Erythroblast (primary cell): ENCODE measurements around the gene EFEMP2.

ENCODE experiments used
- DNase-seq, 2 experiments: peaks; one replicate each; lab custom pipeline; 2025; lab: John Stamatoyannopoulos, UW
- GATA1 ChIP-seq: IDR thresholded peaks from 2 replicates; pipeline ENCODE4 v1.6.1; 2011; ENCODE audit warnings: low read depth, mild to moderate bottlenecking, control low read depth, low read length, moderate library complexity
- POLR2A ChIP-seq: IDR thresholded peaks from 2 replicates; pipeline ENCODE4 v1.6.1; 2011; ENCODE audit warnings: mild to moderate bottlenecking, low read length

EFEMP2 gene

DNA sequence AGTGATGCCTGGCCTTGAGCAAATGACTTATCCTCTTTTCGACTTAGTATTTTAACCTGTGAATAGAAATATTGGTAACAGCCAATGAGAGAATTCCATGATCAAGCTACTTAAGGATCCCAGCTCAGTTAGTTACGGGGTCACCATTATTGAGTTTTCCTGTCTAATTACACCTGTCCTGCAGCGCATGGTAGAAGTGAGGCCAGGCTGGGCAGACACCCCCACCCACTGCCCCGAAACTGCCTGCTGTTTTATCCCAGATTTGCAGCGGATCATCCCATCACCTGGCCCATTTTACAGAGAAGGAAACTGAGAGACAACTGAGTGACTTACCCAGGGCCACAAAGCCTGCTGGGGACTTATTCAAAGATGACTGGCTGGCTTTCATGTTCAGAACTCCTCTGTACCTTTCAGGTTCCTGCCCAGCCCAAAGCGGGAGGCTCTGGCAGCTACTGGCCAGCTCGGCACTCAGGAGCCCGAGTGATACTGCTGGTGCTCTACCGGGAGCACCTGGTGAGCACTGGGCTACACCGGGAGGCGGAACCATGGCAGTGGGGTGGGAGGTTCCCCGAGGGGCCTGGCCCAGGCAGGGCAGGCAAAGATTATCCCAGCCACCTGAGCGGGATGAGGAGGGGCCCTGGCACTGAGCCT lies 10.9 kb downstream of the EFEMP2 start:
- no peak for DNase-seq
- TF ChIP-seq POLR2A = no peak
- TF ChIP-seq GATA1 = no peak

- peak in 1 of 2 experiments; percentile 69 for DNase-seq
- no peak for TF ChIP-seq GATA1
- TF ChIP-seq POLR2A = no peak
These were observed 11.5 kb downstream of the EFEMP2 start for GRCh38 chr11:65861165-65861505.

- peak; percentile 100 for DNase-seq
- TF ChIP-seq GATA1 (no peak), POLR2A (peak; percentile 66)
These were observed 12.1 kb downstream of the EFEMP2 start, which contains the start of gene MUS81 for GRCh38 chr11:65860278-65861164. Gene MUS81, plus strand, starts transcription at chr11:65860433. Its CDS starts 321 bp downstream, at chr11:65860754.

GRCh38 chr11:65859812-65860277 lies 12.8 kb downstream of the EFEMP2 start:
- TF ChIP-seq GATA1 (no peak), POLR2A (peak; percentile 79)
- no peak for DNase-seq

- TF ChIP-seq POLR2A (peak; percentile 96), GATA1 (no peak)
- peak; percentile 99 for DNase-seq
These were observed 13.3 kb downstream of the EFEMP2 start for GRCh38 chr11:65859095-65859811.

- no peak for TF ChIP-seq GATA1
- TF ChIP-seq POLR2A = no peak
- DNase-seq = no peak
These were observed 13.9 kb downstream of the EFEMP2 start for GRCh38 chr11:65858681-65859087.

DNA sequence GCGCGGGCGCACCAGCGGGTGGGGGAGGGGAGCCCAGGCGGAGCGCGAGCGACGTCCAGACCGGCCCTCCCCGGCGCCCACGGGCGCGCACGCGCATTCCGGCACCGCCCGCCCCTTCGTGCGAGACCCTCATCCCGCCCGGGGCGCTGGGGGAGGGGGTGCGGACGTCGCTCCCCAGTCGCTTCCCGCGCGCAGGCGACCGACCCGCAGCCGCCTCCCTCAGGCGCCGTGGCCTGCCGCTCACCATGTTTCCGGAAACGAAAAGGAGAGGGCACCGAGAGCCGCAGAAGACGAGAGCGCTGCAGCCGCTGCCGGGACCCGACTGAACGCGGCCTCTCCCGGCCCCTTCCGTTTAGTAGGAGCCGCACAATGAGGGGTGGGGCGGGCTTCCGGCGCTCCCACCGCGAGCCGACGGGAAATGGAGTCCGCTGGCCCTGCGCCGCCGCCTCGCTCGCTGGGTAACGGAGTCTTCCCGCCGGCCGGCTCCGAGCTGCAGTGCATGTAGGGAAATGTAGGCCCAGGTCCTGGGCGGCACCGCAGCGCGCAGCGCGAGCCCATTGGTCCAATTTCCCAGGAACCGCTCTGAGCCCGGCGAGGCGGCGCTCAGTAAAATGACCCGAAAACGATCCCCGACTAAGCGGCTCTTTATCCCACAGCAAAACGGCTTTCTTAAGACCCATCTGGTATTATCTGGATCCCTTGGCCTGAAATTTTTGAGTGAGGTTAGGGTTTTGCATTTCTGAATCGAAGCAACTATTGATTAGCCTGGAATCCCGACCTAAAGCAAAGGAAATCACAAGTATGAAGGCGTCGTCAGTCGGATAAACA lies 14.5 kb downstream of the EFEMP2 start, which contains the start of gene CFL1:
CFL1 (minus strand) TSS at position 328 of the 828 bp plus-strand sequence; CDS start at position 247, 81 bp downstream.
- DNase-seq = peak; percentile 98 to 99
- TF ChIP-seq GATA1 = no peak
- peak; percentile 96 for TF ChIP-seq POLR2A

GRCh38 chr11:65857500-65857852 lies 15.1 kb downstream of the EFEMP2 start:
- peak; percentile 83 to 87 for DNase-seq
- TF ChIP-seq POLR2A (no peak), GATA1 (no peak)

- no peak for TF ChIP-seq POLR2A
- no peak for TF ChIP-seq GATA1
- peak; percentile 84 to 87 for DNase-seq
These were observed 15.7 kb downstream of the EFEMP2 start for GRCh38 chr11:65856689-65857499.

DNA sequence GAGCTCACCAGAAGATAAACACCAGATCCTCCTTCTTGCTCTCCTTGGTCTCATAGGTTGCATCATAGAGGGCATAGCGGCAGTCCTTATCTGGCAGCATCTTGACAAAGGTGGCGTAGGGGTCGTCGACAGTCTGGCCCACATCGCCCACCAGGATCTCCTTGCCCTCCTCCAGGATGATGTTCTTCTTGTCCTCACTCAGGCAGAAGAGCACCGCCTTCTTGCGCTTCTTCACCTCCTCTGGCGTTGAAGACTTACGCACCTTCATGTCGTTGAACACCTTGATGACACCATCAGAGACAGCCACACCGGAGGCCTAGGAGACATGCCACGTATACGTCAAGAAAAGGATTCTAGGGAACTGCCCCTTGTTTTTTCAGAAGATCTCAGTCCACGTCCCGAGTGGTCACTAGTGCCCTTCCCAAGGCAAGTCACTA lies 16.7 kb downstream of the EFEMP2 start:
- TF ChIP-seq GATA1 (no peak), POLR2A (no peak)
- DNase-seq = no peak

DNA sequence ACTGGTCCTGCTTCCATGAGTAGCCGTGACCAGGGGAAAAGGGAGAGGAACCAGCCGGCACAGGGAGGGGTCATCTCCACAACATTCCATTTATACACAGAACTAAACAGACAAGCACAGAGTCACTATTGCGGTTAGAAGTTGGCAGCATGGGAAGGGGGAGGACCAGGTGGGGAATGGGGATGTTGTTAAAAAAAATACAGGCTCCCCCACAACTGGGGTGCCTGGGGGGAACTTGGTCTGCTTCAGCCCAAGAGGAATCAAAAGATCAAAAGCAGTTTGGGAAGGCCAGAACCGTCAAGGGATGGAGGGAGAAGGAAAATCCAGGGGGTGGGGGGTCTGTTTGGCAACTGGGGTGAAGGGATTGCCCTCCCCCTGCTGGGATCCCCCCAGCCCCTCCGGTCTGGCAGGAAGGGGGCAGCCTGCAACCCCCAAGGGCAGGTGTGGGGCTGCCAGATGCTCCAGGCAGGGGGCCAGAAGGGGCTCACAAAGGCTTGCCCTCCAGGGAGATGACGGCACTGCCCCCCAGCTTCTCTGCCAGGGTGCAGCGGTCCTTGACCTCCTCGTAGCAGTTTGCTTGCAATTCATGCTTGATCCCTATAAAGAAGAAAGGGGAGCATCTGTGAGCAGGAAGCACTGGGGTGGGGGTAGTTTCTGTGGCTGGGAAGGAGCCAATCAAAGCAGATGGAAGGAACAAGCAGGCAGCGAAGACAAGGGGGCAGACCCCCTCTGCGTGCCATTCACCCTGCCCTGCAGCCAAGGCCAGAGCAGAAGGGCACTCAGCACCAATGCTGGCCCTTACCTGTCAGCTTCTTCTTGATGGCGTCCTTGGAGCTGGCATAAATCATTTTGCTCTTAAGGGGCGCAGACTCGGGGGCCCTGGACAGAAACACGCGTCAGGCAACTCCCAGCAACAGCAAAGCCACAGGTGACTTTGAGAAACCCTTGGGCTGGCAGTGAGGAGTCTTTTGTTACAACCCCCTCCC lies 17.5 kb downstream of the EFEMP2 start:
- no peak for TF ChIP-seq POLR2A
- no peak for TF ChIP-seq GATA1
- DNase-seq = no peak

DNA sequence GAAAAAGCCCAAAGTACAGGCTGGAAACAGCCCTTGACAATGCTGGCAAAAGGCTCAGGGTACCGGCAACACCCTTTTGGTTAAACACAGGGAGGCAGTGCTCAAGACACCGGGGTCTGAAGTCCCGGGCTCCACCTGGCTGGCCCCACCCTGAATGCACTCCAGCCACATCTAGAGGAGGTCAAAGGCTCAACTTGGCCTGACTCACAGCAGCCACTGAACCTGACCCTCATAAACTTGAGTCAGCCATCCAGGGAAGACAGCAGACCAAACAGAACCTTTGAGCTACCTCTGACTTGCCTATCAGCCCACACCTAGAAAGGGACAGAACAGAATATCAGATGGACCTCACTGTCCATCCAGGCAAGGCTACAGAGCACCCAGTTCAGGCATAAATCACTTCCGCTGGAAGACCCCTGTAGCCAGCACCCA lies 18.4 kb downstream of the EFEMP2 start:
- DNase-seq = no peak
- no peak for TF ChIP-seq GATA1
- TF ChIP-seq POLR2A = no peak
